ENCODE measurements around the gene TDRD9.
"Not testable (repeated sequence)": the region's sequence is repeated elsewhere in the genome, so short reads cannot be mapped to it uniquely, and the experiment has no call there.

The TDRD9 gene, protein sequence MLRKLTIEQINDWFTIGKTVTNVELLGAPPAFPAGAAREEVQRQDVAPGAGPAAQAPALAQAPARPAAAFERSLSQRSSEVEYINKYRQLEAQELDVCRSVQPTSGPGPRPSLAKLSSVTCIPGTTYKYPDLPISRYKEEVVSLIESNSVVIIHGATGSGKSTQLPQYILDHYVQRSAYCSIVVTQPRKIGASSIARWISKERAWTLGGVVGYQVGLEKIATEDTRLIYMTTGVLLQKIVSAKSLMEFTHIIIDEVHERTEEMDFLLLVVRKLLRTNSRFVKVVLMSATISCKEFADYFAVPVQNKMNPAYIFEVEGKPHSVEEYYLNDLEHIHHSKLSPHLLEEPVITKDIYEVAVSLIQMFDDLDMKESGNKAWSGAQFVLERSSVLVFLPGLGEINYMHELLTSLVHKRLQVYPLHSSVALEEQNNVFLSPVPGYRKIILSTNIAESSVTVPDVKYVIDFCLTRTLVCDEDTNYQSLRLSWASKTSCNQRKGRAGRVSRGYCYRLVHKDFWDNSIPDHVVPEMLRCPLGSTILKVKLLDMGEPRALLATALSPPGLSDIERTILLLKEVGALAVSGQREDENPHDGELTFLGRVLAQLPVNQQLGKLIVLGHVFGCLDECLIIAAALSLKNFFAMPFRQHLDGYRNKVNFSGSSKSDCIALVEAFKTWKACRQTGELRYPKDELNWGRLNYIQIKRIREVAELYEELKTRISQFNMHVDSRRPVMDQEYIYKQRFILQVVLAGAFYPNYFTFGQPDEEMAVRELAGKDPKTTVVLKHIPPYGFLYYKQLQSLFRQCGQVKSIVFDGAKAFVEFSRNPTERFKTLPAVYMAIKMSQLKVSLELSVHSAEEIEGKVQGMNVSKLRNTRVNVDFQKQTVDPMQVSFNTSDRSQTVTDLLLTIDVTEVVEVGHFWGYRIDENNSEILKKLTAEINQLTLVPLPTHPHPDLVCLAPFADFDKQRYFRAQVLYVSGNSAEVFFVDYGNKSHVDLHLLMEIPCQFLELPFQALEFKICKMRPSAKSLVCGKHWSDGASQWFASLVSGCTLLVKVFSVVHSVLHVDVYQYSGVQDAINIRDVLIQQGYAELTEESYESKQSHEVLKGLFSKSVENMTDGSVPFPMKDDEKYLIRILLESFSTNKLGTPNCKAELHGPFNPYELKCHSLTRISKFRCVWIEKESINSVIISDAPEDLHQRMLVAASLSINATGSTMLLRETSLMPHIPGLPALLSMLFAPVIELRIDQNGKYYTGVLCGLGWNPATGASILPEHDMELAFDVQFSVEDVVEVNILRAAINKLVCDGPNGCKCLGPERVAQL (N-terminal part only)

DNA sequence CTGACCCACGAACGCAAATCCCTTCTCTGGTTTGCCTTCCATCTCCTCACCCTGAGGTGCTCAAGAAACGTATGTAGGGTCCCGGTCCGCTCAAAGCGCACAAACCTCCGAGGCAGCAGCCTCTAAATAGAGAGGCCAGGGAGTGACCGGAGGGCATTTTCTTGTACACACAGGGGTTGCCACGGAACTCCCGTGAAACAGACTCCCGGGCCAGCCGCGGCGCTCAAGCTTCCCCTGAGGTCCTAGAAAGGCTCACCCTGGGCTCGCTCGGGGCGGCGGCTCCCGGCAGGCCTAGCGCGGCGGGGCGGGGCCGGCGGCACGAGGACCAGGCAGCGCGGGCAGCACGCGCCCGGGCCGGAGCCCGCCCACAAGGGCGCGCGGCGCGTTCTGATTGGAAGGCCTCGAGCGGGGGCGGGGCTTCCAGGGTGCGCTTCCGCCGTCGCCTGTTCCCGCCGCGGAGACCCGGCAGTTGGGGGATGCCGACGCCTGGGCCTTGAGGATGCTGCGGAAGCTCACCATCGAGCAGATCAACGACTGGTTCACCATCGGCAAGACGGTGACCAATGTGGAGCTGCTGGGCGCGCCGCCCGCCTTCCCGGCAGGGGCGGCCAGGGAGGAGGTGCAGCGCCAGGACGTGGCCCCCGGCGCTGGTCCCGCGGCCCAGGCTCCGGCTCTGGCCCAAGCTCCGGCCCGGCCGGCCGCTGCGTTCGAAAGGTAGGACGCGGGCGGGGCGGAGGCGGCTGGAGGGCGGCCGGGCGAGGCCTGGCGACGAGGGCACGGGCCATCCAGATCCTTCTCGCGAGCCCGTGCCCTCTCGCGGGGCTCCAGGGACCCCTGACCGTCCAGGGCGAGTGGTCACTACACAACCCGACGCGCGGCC lies at the start of gene TDRD9:
TSS of gene TDRD9 (plus strand) at position 446 of the 880 bp plus-strand sequence. CDS start at position 500, 54 bp downstream.
- DNase-seq = peak; percentile 12

GRCh38 chr14:103879118-103879569 lies 49.1 kb upstream of the TDRD9 start:
- no peak for DNase-seq

GRCh38 chr14:103879570-103880347 lies 48.5 kb upstream of the TDRD9 start:
- DNase-seq = no peak

DNA sequence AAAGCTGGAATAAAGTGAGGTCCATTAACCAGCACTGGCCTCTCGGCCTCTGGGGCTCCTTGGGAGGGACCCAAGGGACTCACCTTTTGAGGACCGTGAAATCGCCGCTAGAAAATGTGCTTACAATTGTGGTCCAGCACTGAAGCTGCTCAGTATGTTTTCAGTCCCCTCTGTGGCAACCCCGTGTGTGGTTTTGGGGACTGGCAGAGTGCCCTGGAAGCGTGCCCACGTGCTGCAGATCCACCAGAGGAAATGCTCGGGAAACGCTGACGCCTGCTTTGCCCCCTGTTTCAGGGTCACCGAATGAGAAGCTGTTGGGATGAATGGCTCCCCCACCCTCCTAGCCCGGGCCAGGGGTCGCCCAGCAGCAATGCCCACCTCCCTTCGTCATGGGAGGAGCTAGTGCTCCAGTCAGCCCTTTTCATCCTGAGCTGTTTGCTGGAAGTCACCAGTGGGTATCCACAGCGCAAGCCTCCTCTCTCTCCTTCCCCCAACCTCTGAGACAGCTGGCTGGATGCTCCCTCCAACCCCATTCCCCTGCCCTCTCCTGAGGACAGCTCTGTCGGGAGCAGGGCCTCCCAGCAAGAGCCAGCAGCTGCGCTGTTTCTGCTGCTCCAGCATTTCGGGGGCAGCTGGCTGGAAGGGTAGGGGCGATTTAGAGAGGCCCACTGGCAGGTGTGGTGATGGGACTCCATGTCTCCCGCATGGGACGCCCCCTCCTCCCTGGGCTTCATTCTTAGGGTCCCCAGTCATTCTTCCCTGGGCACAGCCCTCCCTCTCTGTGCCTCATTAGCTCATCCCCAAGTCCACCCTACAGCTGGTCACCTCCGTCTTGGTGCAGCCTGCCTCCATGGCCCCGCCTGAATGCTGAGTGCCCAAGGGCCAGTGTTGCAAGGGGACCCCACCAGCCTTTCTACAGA lies 47.6 kb upstream of the TDRD9 start:
- DNase-seq = no peak

DNA sequence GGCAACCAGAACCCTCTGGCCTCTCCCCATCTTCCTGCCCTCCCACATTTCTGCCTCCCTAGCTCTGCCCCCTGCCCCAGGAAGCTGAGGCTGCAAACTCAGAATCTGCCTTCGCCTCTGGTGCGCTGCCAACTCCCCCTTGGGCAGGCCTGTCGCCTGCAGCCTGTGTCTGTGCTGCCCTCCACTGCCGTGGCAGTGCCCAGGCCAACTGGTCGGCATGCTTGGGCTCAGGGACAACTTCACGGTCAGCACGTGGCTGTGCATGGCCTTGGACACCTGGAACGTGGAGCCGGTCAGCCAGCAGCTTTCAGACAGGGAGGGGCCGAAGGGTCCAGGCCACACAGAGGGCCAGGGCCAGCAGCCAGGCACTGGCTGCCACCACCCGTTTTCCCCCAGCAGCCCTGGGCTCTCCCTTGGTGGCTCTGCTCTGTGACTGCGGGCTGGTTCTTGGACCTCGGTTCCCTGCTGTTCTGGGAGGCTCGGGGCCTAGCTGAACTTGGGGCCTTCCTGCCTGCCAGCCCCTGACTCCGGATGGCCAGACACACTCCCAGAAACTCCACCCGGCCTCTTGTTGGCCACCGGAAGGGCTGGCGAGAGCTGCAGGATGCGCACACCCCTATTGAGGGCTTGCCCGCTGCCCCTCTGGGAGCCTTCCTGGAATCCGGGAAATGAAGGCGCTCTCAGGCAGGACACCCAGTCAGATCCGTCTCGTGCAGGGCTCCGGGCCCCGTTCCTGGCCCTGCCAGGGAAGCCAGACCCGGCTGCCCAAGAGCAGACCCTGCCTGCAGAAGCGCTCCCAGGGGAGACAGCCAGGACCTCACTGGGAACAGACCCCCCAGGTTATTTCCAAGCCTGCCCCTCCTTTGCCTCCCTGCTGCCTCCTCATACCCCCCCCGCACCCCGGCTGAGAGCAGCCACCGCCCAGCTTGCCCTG lies 46.7 kb upstream of the TDRD9 start:
- no peak for DNase-seq

GRCh38 chr14:103882503-103883262 lies 45.6 kb upstream of the TDRD9 start:
- DNase-seq = no peak

GRCh38 chr14:103883263-103883523 lies 45.1 kb upstream of the TDRD9 start:
- no peak for DNase-seq

DNA sequence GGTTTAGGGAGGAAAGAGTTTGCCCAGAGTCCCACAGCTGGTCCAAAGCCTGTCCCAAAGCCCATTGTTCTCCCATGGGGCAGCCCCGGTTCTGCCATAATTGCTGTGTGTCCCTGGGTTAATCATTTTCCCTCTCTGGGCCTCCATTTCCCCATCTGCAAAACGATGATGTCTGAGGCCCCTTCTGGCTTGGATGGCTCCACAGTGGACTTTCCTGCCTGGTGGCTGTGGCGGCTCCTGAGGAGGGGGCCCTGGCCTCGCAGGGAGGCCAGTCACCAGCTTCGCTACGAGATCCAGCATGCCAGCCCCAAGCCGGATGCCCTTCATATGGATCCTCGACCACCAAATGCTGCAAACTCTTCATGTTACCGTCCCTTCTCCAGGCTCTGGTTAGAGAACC lies 43.4 kb upstream of the TDRD9 start:
- no peak for DNase-seq

- DNase-seq = no peak
Measured at GRCh38 chr14:103885509-103885932, 42.7 kb upstream of the TDRD9 start.

DNA sequence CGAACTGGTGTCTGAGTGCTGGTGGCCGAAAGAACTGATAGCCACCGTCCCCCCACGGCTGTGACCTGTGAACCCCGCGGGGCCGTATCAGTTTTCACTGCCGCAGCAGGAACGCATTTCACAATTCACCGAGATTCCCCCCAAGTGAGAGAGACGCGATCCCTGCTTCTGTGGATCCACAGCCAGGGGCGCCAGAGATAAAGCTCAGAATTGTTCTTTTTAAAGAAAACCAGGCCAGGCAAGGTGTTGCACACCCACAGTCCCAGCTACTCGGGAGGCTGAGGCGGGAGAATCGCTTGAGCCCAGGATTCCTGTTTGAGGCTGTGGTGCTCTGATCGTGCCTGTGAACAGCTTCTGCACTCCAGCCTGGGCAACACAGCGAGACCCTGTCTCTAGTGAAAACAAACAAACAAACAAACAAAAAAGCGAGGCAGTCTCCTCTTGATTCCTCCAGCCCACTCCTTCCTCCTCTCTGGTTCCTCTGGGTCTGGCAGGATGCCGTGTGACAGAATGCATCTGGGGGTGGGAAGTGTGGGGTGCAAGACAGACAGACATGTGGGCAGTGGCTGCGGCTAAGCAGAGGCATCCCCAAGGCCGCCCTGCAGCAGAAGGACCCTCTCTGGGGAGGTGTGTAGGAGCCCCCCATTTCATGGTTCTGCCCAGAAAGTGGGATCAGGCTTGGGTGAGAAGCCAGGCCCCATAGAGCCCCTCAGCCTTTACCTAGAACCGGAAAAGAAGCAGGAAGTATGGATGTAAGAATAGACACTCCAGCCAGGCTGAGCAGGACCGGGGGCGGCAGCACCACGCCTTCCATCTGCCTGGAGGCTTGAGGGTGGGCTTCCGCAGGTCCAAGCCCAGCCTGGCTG lies 41.7 kb upstream of the TDRD9 start:
- DNase-seq = no peak

DNA sequence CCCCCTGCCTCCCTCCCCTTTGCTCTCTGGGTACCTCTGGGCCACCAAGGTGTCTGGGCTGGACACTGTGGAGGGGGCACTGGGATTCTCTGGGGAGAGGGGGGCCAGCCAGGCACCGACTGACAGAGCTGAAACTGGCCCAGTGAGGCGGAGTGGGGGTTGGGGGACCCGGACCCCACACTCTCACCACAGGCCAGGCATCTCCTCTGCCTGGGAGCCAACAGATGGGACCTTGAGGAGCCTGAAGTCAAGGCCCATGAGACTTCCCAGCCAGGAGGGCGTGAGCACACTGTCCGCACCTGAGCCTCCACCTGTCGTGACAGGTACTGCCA lies 41.1 kb upstream of the TDRD9 start:
- DNase-seq = no peak

GRCh38 chr14:103887557-103888115 lies 40.6 kb upstream of the TDRD9 start:
- no peak for DNase-seq

- not testable (repeated sequence) for DNase-seq
Measured at GRCh38 chr14:103889002-103889312, 39.3 kb upstream of the TDRD9 start.

- no peak for DNase-seq
Measured at GRCh38 chr14:103889313-103890051, 38.8 kb upstream of the TDRD9 start.

DNA sequence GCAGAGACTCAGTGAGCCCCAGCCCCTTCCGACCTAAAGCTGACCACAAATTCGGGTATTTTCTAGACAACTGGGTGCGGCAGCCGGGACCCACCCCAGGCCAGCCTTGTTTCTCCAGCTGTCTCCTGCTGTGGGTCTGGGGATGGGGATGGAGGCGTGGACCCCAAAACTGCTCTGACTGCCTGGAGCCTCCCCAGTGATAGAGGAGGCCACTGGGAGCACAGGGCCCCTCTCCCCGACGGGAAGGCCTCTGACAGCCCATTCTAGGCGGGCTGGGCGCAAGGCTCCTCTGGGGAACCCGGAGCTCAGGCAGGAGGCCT lies 38.2 kb upstream of the TDRD9 start:
- no peak for DNase-seq

- DNase-seq = no peak
Measured at GRCh38 chr14:103890821-103891666, 37.2 kb upstream of the TDRD9 start.

Measured in activated CD4-positive, alpha-beta T cell treated with anti-CD3 and anti-CD28 coated beads, Interleukin-10, Interleukin-2, amounts not matched to agents 100 ng/mL and 50 ng/mL, durations not matched to agents 16 hours and 8 hours (primary cell).